HG03135 (cell line): Measurements from ENCODE around the gene SPR.

ENCODE experiments used
- ATAC-seq: cut with Tn5 transposase; IDR thresholded peaks from one replicate; pipeline ENCODE4 v1.9.1; 2021; ENCODE audit warnings: mild to moderate bottlenecking, moderate library complexity; ENCODE audit not compliant: unreplicated experiment

SPR gene

GRCh38 chr2:72887032-72887739 lies at the start of gene SPR:
TSS of gene SPR (plus strand) at chr2:72887408. CDS start at chr2:72887433, 25 bp downstream.
- peak; percentile 80 for ATAC-seq

- ATAC-seq: no peak
Measured at GRCh38 chr2:72840066-72840465, 47.1 kb upstream of the SPR start.

- no peak for ATAC-seq
Measured at GRCh38 chr2:72841462-72842125, 45.6 kb upstream of the SPR start.

DNA sequence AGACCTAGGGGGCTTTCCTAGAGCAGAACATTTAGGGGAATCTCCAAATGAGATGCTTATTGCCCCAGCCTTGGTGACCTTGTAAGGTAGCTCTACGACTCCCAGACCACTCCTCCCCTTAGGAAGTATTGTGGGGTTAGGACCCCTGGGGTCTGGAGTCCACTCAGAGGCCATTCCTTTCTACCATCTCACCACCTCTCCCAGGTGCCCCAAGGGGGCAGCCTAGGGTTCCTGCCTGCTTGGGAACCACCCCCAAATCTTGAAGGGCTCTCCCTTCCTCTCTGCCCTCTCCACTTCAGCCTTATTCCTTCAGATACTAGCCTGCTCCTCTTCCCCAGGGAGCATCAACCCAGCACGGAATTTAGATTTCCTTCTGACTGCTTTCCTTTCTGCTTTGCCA lies 43.9 kb upstream of the SPR start:
- no peak for ATAC-seq

DNA sequence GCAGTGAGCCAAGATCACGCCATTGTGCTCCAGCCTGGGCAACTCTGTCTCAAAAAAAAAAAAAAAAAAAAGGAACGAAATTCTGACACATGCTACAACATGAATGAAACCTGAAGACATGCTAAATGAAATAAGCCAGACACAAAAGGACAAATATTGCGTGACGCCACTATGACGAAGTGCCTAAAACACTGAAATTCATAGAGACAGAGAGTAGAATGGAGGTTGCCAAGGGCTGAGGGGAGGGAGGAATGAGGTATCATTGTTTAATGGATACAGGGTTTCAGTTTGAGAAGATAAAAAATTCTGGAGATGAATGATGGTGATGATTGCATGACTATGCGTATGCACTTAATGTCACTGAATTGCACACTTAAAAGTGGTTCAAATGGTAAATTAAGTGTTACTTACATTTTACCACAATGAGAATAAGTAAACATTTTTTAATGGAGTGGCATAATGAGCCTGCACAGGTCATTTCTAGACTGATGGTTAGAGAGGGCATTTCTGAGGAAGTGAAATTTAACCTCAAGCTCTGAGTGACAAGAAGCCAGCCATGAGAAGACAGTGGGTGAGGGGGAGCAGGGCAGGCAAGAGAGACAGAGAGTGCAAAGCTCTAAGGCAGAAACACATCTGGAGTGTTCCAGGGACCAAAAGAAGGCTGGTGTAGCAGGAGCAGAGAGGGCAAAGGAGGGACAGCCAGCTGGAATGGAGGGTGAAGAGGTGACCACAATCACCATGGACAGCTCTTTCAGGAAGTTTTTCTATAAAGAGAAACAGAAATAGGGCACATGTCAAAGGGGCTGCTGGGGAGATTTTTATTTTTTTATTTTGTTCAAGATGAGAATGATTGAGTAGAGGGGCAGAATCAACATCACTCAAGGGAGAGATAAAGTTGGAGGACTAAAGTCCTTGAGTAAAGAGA lies 40.8 kb upstream of the SPR start:
- peak; percentile 81 for ATAC-seq

- ATAC-seq: no peak
Measured at GRCh38 chr2:72847534-72848315, 39.5 kb upstream of the SPR start.

DNA sequence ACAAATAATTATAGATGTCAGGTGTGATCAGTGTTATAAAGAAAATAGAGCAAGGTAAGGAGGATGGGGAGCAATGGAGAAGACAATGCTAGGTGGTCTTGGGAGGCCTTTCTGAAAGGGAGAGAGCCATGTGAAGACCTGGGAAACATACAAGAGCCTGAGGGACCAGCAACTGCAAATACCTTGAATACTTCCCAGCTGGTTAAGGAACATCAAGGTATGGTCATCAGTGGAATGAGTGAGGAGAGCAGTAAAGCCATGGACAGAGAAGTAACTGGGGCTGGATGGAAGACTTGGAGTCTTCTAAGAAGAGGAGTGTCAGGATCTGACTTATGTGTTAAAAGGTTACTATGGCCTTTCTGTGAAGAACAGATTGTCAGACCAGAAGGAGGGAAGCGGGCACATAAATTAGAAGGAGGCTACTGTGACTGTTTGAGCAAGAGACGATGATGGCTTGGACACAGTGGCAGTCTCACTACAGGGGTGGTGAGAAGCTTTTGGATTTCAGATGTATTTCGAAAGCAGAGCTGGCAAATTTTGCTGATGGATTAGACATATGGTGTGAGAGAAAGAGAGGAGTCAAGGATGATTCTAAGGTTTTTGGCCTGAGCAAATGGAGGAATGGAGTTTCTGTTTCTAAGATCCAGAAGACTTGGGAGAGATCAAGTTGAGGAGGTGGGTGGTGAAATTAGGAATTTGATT lies 38.6 kb upstream of the SPR start:
- no peak for ATAC-seq

DNA sequence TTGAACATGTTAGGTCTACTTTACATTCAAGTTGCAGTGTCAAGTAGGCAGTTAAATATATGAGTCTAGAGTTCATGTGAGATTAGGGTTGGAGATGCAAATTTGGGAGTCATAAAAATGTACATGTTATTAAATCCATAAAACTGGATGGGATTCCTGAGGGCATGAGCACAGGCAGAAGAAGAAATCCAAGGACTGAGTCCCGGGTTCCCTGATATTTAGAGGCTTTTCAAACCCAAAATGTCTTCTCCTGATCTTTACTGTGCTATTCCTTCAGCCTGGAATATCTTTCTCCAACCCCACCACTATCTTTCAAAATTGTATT lies 38.1 kb upstream of the SPR start:
- ATAC-seq: no peak

GRCh38 chr2:72851333-72851732 lies 35.9 kb upstream of the SPR start:
- no peak for ATAC-seq

- ATAC-seq: no peak
Measured at GRCh38 chr2:72859831-72860262, 27.4 kb upstream of the SPR start.

DNA sequence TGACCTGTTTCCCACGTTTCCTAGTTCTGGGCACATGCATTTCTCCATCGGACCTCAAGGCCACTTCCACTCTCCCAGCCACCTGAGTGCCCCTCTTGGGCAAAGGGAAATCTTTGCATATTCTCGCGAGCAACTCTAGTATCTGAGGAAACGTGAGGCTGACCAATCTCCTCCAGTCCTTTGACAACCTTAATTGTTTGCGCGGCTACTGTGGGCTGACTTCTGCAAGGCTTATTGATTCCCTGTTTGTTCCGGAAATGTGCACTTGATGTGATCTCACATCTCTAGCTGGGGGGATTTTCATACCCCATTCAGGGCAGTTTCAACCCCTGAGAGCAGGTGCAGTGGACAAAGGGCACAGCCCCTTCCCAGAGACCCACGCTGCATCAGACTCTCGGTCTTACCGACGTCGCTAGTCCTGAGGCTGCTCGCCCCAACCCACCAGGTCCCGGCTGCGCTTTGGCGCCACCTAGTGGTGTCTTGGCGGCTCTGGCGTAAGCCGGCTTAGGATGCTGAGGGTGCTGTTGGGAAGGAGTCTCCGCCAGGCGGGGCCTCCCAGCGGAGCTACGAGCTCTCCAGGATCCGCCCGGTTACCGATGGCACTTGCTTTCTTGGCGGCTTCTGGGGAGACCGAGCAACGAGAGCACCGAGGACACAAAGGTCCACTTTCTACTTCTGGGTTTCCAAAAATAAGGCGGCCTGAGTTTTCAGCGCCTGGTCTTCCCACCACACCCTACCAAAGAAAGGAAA lies 24.8 kb upstream of the SPR start:
- ATAC-seq: peak; percentile 90

- no peak for ATAC-seq
Measured at GRCh38 chr2:72863046-72863445, 24.2 kb upstream of the SPR start.

DNA sequence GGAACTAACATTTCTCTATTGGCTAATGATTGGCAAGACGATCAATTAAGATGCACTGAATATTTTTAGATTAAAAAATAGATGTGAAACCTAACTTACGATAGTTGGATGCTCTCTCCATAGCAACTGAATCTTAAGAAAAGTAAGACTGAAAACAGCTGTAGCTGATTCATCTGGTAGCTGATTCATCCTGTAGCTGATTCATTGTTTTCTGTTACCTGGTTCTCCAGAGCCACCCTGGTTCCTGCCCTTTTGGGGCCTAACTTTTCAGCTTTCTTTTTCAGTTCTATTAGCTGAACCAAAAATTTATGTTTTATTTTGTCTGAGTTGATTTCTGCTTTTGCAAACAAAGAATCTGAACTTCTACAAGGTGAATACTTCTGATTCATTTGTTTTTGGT lies 22.7 kb upstream of the SPR start:
- peak; percentile 58 for ATAC-seq

GRCh38 chr2:72871060-72871459 lies 16.1 kb upstream of the SPR start:
- ATAC-seq: no peak

GRCh38 chr2:72871880-72872279 lies 15.3 kb upstream of the SPR start:
- ATAC-seq: no peak

- ATAC-seq: no peak
Measured at GRCh38 chr2:72883356-72883962, 3.7 kb upstream of the SPR start.

- ATAC-seq: no peak
Measured at GRCh38 chr2:72886505-72887031, 640 bp upstream of the SPR start.

DNA sequence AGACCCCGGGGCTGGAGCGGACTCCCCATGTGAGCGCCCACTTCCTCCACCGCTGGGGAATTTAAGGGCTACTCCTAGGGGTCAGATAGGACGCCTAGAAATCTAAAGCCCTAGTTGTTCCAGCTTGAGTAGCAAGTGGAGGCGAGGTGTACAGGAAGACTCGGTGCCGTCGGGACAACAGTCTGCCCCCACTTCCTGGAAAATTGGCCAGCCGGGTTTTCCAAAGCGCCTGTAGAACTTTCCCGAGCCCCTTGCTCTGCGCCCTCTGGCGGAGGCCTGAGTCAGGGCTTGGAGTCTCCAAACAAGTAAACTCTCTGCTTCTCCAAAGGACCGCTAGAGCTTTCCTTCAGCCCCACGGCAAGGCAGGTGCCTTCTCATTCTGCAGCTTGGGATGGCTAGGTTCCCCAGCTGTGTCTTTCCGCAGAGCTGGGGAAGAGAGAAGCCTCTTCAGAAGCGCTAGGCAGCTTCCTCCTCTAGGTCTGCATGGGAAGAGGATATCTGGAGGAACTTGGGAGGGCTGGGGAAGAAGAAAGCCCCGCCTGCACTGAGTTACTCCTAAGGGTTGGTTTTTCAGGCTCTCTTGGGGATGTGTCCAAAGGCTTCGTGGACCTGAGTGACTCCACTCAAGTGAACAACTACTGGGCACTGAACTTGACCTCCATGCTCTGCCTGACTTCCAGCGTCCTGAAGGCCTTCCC lies 681 bp downstream of the SPR start:
- ATAC-seq: peak; percentile 46
